BE2C (cell line): ENCODE measurements around the gene TTLL13.
"Not testable (repeated sequence)": the region's sequence is repeated elsewhere in the genome, so short reads cannot be mapped to it uniquely, and the experiment has no call there.

Experiments used
- DNase-seq: peaks from one replicate; pipeline ENCODE4 v3.0.0-alpha.2; 2020
- H3K27me3 ChIP-seq: fragments of 250-450 bp; sonication (Bioruptor Pico); 2 replicates; pipeline ENCODE4 v1.5.1; 2020; ENCODE audit warnings: mild to moderate bottlenecking
- H3K36me3 ChIP-seq: fragments of 250-450 bp; sonication (Bioruptor Pico); 2 replicates; pipeline ENCODE4 v1.5.1; 2020; ENCODE audit warnings: mild to moderate bottlenecking
- H3K4me1 ChIP-seq: fragments of 250-450 bp; sonication (Bioruptor Pico); 2 replicates; pipeline ENCODE4 v1.5.1; 2020
- H3K4me3 ChIP-seq: 2 replicates; pipeline ENCODE4 v1.5.1; 2011; ENCODE audit warnings: low read depth, low read length
- H3K9me3 ChIP-seq: fragments of 250-450 bp; sonication (Bioruptor Pico); 2 replicates; pipeline ENCODE4 v1.5.1; 2020
- CTCF ChIP-seq: IDR thresholded peaks from 2 replicates; pipeline ENCODE4 v1.5.1; 2012; ENCODE audit warnings: mild to moderate bottlenecking, low read depth, low read length

The TTLL13 gene

GRCh38 chr15:90271459-90272166, 22.3 kb downstream of the TTLL13 start:
- DNase-seq: no peak
- H3K36me3 ChIP-seq: peaks cover 58% of the 10 kb centered on the region
- no peak for TF ChIP-seq CTCF

DNA sequence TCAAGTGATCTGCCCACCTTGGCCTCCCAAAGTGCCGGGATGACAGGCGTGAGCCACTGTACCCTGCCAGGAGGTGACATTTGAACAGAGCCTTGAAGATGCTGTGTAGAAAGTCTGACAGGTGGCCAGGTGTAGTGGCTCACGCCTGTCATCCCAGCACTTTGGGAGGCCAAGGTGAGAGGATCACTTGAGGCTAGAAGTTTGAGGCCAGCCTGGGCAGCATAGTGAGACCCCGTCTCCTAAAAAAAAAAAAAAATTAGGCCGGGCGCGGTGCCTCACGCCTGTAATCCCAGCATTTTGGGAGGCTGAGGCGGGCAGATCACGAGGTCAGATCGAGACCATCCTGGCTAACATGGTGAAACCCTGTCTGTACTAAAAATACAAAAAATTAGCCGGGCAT, 29.1 kb downstream of the TTLL13 start:
- H3K36me3 ChIP-seq: peaks cover 13% of the 10 kb centered on the region
- not testable (repeated sequence) for H3K27me3 ChIP-seq, DNase-seq, H3K9me3 ChIP-seq, H3K4me3 ChIP-seq, H3K4me1 ChIP-seq

More at GRCh38 chr15:90271459-90272166, 22.3 kb downstream of the TTLL13 start:
- Histone ChIP-seq H3K27me3 (no peaks in the 10 kb centered on the region), H3K9me3 (no peaks in the 10 kb centered on the region), H3K4me1 (no peaks in the 10 kb centered on the region), H3K4me3 (no peak overlapping the region)

DNA sequence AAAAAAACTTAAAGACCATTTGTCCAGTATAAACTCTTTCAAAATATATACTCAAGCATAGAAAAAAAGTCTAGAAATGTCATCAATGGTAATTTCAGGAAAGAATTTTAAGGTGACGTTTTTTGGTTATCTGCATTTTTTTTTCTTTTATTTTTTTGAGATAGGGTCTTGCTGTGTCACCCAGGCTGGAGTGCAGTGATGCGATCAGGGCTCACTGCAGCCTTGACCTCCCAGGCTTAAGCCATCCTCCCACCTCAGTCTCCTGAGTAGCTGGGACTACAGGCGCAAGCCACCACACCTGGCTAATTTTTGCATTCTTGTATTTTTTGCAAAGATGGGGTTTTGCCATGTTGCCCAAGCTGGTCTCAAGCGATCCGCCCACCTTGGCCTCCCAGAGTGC, 31.4 kb downstream of the TTLL13 start:
- not testable (repeated sequence) for DNase-seq, H3K4me3 ChIP-seq, H3K4me1 ChIP-seq, H3K36me3 ChIP-seq, H3K27me3 ChIP-seq, H3K9me3 ChIP-seq

- not testable (repeated sequence) for H3K9me3 ChIP-seq, H3K4me1 ChIP-seq, H3K4me3 ChIP-seq, DNase-seq, H3K27me3 ChIP-seq, H3K36me3 ChIP-seq
Observed at GRCh38 chr15:90281637-90282036, 32.3 kb downstream of the TTLL13 start.

DNA sequence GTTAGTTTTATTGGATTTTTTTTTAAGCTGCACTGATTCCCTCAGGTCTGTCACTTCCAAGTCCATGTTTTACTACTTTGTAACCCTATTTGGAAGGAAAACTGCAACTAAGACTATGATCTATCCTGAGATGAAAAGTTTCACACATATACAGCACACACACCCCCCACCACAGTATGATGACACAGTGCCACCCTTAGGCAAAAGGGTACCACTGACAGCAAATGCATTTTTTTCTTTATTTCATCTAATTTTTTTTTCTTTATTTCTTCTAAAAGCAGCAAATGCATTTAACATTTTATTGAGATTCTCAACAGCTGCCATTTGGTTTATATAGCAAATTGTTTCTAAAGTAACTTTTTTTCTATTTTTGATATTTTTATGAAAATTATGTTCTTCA, 37.3 kb downstream of the TTLL13 start:
- peak; percentile 43 for DNase-seq
- H3K4me1 ChIP-seq: no peaks in the 10 kb centered on the region; the same call in 1 of the 2 replicates
- H3K4me3 ChIP-seq: no peak overlapping the region
- peak; percentile 78 for TF ChIP-seq CTCF
- H3K36me3 ChIP-seq: no peaks in the 10 kb centered on the region
- H3K9me3 ChIP-seq: no peaks in the 10 kb centered on the region
- H3K27me3 ChIP-seq: no peaks in the 10 kb centered on the region

DNA sequence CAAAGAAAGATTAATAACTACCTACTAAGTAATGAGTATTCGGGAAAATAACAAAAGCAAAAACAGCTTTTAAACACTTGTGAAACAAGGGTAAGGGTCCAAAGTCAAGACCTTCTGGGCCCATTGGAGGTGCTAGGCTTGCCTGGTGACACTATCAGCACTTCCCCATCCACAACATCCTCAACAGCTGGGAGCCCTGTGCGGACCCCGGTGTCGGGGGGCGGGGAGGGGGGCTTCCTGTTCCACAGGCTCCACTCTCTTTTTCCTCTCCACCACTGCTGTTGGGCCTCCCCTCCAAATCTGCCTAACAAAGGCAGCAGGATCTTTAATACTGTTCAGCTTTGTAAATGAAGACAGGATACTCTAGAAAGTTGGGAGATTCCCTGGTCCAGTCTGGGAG, 37.7 kb downstream of the TTLL13 start:
- Histone ChIP-seq H3K36me3 (no peaks in the 10 kb centered on the region), H3K4me1 (no peaks in the 10 kb centered on the region; the same call in 1 of the 2 replicates), H3K4me3 (no peak overlapping the region), H3K27me3 (no peaks in the 10 kb centered on the region), H3K9me3 (no peaks in the 10 kb centered on the region)
- no peak for TF ChIP-seq CTCF
- no peak for DNase-seq

DNA sequence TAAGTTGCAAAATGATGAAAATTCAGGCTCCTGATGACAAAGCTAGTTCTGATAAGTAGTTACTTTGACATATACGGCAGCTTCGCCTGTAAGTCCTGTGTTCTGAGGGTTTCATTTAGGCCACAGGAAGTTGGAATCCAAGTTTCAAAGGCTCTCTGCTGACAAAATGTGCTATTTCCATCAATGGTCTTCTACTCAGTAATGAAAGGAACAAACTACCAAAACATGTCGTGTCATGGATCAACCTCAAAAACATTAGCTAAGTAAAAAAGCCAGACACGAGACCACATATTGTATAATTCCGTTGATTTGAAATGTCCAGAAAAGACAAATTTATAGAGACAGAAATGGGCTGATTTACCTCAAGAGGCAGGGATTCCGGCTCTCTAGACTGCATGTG, 38.6 kb downstream of the TTLL13 start:
- no peak for TF ChIP-seq CTCF
- DNase-seq: no peak
- no peaks in the 10 kb centered on the region; the same call in 1 of the 2 replicates for H3K4me1 ChIP-seq
- H3K9me3 ChIP-seq: no peaks in the 10 kb centered on the region
- no peak overlapping the region for H3K4me3 ChIP-seq
- no peaks in the 10 kb centered on the region for H3K36me3 ChIP-seq
- H3K27me3 ChIP-seq: no peaks in the 10 kb centered on the region
